ENCODE measurements around the gene PLA2G4E.

Gene PLA2G4E

DNA sequence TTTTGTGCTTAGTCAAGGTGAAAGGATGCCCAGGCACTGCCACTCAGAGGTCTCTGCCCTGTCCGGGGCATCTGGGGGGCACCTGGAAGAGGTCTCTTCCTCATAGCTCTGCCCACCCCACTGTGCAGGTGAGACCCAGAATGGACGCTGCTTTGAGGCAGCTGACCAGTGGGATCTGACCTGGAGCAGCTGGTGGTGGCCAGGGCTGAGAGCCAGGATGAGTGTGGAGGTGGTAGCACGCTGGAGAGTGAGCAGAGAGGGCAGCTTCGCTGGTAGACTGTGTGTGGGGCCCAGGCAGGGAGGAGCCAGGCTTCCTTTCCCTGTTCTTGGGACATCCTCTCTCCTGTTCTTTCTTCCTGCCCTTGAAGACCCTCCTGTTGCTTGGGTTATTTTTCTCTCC is 32.2 kb upstream of the PLA2G4E start:
- no peak for DNase-seq

DNA sequence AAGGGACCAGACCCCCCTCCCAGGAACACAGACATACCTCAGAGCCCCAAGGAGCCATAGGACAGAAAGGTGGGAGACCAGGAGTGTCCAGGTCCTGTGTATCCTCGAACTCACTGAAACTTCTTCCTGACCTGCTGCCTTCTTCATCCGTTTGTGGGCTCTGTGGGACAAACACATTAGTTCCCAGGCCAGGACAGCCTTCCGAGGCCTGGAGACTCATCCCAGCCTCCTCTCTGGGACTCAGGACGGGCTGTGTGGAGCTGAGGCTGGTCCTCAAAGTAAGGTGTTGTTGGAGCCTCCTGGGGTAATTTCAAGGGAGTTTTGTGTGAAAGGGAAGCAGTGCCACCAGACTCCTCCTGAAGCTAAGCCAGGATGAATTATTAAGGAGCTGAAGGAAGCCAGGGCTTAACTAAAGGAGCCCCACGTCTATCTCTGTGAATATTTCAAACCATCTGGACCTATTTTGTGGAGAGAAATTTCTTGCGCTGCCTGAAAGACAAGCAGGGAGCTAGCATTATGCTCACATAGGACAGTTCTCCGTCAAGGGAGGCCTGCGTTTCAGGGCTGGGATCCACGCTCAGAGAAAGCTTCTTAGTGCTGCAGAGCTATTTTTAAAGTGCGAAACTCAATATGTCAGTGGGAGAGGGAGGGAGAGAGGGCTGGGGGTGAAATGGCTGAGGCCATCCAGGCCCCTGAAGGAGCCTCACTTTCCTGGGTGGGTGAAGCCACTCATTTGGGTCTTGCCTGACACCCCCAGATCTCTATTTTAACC is 29.8 kb upstream of the PLA2G4E start:
- no peak for DNase-seq

DNA sequence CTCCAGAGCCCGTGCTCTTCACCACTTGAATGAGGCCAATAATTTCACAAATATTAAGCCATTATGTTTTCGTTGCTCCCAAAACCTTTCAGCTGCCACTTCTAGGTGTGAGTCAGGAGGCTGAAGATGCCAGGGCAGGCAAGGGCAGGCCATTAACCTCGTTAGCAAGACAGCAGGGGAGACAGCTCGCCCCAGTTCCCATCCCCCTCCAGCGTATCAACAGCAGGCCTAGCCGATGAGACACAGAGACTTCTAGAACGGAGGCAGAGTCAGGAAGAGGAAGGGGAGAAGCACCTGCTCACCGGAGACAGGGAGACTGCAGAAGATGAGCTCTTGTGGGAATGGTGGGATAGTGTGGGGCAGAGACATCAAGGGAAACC is 28.0 kb upstream of the PLA2G4E start:
- no peak for DNase-seq

DNA sequence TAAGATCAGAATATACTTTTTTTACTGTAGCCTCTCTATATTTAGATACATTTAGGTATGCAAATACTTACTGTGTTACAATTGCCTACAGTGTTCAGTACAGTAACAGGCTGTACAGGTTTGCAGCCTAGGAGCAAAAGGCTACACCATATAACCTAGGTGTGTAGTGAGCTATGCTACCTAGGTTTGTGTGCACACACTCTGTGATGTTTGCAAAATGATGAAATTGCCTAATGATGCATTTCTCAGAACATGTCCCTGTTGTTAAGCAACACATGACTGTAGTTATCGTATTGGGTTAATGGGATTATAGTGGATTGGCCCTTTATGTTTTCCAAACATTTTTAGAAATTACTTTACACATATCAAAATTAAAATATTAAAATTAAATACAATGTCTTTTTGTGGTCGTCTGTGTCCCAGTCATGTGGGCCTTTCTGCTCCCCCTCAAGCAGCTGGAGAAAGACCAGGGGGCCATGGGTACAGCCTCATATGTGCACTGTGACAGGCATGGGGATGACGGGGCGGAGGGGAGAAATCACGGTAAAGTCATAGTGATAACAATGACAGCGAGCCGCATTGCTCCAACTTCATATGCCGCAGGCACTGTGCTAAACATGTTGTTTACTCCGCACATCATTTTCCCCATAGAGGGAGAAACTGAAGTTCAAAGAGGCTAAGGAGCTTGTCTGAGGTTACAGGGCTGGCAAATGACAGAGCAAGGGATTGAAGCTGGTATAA is 27.4 kb upstream of the PLA2G4E start:
- DNase-seq, result no peak

DNA sequence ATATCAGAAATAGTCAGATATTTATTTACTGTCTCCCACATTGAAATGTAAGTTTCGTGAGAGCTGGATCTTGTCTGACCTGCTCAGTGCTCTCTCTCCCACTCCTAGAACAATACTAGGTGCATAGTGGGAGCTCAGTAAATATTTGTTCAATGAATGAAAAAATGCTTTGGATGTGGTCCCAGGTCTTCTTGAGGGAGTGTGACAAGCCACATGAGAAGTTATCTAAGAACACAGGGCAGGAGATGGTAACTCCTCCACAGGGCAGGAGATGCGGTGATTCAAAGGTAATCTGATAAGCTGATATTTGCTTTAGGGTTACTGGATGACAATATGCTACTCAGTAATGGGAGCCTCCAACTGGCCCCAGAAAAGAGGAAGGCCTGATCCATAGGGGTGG is 25.8 kb upstream of the PLA2G4E start:
- no peak for DNase-seq

DNA sequence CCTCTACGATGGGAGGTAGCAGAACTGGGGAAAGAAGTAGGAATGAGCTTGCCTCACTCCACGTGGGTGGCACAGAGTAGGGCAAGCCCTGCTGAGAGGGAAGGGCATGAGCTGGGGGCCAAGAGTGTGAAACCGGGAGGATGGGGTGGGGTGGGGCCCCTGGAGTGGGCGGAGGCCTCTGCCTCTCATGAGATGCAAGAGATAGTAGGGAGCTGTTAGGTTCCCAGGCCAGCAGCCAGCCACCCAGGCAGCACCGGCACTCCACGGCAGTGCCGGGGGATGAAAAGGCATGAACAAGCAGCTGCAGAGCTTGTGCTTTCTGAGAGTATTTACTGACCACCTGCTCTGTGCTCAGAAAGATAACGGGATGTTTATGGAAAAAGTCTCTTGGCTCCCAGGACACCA is 24.4 kb upstream of the PLA2G4E start:
- DNase-seq, result no peak

DNA sequence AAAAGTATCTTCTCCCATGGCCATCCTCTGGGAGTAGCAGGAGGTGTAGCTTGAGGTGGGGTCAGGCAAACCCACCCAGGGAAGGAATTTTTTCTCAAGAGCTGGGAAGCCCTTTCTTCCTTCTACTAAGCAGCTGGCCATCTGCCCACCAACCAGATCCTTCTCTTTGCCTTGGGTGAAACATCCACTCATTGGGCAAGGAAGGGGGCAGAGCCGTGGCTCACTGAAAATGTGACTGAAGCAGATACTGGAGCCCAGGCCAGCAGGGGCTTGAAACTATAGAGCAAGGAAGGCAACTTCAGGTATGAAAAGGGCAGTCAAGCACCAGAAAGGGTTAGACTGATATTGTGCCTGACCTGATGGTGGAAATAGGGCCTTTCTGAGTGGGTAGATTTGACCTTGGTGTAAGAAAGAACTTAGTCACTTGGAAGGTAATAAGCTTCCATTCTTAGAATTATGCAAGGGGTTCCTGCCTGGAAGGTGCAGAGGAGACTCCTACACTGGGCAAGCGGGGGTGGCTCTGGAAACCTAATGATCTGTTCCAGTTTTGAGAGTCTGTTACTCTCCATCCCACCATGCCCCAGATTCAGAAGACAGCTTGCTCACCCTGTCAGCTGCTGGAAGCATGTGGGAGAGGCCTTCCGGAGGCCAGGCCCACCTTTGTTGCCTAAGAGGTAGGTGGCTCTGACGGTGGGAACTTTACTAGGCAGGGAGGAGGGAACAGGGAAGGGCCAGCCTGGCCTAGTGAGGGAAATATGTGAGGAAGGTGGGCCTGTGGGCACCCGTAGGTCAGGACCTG is 22.0 kb upstream of the PLA2G4E start:
- no peak for DNase-seq

DNA sequence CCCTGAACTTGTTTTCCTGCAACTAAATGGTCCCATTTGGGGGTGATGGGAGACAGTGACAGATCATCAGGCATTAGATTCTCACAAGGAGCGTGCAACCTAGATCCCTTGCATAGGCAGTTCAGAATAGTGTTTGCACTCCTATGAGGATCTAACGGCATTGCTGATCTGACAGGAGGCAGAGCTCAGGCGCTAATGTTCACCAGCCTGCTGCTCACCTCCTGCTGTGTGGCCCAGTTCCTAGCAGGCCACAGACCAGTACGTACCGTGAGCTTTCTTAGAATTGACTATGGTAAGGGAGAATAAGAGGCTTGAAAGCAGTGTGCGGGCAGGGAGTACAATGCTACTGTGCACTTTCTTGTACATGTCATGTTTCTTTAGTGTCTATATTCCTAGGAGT is 17.6 kb upstream of the PLA2G4E start:
- no peak for DNase-seq

DNA sequence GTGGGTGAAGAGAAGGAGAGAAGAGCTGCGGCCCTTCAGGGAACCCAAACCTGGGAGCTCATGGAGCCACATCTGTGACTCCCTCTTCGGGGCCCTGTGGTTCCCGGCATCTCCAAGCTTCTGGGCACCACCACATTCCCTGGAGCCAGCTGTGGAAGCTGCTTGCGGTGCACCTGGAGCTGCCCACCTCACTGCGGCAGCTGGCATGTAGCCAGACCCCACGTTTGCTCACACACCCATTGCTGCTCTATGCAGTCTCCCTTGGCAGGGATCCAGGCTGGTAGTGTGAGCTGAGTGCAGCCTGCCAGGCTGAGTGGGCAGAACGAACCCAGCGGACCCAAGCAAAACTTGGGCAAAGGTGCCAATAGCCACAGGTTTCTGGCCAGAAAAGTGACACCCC is 16.8 kb upstream of the PLA2G4E start:
- no peak for DNase-seq

DNA sequence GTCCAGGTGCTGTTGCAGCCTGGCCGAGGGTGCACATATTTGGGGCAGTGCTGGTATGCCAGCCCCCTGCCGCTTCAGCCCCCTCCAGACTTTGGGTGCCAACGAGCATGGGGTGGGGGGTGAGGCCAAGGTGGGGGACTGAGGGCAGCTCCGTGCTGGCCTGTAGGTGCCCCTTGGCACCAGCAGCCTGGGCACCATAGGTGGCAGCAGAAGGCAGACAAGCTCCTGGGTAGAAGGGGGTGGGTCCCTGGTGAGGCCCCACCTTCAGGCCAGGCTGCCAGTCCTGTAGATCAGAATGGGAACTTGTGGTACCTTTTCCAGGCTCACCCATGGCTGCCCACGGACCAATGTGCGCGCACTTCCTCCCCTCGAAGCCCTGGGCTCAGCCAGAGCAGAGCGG is 16.1 kb upstream of the PLA2G4E start:
- DNase-seq, result no peak

DNA sequence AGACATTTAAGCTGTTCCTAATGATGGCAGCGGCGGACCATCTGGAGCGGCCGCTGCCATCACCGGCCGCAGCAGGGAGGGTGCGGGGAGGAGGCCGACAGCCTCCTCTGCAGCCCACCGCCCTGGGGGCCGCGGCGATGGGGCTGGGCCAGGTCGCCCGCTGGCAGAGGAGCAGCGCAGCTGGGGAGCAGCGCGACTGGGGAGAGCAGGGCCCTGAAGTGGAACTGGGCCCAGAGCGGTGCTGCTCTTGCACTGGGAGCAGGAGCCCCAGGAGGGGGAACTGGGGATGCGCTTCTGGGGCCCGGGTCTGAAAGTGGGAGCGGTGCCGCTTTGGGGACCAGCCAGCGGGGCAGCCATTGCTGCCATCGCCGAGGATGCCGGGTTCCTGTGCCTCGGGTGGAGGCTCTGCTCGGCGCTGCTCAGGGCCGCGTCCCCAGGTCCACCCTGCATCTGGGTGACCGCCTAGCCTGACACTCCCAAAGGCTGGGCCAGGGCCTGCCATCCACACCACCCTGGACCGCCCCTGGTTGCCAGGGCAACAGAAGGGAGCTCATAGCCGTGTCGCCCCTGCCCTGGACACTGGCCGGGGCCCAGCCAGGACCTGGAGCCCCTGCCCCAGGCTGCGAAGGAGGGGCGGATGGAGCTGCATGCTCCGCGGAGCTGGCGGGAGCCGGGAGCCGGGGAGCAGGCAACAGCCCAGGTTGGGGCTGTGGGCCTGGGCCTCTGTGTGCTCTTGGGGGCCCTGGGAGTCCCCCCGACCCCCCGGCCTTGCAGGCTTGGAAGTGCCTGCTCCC is 15.5 kb upstream of the PLA2G4E start:
- no peak for DNase-seq

DNA sequence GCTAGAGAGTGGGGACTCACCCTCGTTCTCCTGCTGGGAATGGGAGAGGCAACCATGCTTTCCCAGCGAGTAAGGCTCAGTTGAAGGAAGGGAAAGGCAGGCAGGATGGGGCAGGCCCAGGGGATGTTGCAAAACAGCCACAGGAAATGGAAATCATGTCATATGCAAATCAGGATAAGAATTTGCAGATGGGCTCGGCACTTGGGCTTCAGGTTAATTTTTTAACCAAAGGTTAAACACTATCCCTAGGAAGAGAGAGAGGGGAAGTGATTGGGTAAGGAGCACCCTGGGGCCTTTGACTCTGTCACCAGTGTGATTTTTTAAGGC is 14.6 kb upstream of the PLA2G4E start:
- DNase-seq, result peak; percentile 20

DNA sequence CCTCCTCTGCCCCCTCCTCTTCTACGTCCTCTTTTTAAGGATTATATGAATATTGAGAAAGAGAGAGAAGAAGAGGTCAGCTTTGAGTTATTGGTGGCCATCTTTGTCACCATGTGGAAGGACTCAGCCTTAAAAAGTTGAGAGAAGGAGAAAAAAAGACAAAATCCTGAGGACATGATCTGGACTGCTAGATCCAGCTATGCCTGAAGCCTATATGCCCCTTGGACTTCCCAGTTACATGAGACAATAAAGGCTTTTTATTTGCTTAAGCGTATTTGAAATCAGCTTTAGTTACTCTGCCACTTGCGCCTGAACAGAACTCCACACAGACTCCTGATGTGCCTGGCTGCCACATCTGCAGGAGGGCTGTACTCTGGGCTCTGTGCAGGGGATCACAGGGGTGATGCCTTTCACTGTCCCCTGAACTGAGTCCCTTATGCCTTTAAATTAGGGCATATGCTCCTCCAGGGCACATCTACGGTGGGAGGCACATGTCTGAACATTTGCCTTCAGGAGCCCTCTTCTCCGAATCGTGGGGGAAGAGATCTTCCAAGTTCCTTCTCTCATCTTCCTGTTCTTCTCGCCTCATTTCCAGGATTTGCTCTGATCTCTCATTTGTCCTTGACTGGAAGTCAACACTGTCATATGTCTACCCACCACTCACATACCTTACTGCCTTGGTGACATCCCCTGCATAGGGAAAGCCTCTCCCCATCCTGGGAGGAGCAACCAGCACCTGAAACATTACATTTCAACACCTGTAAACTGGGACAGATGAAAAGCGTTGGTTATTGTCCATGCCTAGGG is 14.0 kb upstream of the PLA2G4E start:
- no peak for DNase-seq

DNA sequence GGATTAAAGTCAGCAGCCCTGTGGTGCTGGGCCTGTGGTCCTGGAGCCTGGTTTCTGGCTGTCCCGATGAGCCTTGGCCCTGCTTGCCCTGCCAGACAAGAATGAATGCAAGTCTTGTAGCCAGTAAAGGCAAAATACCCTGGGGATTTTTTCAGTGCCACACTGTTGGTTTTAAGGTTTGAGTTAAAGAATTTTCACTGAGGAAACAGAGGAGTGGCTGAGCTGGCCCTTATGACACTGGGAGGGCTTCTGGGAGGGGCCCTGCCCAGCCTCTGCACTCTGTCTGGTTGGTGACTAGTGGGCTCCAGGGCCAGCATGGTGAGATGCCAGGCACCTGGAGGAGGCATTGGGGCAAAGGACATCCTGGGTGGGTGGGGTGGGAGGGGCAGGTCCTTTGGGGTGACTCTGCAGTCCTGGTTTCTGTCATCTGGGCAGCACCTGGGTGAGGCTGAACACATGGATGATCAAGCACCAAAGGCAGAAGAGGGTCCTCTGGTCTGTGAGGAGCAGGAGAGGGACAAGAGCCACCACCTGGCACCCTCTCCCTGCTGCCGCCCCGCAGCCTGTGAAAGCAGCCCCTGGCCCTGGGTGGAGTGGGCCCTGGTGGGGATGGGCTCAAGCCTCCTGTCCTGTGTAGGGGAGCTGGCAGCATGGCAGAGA is 12.5 kb upstream of the PLA2G4E start:
- no peak for DNase-seq

DNA sequence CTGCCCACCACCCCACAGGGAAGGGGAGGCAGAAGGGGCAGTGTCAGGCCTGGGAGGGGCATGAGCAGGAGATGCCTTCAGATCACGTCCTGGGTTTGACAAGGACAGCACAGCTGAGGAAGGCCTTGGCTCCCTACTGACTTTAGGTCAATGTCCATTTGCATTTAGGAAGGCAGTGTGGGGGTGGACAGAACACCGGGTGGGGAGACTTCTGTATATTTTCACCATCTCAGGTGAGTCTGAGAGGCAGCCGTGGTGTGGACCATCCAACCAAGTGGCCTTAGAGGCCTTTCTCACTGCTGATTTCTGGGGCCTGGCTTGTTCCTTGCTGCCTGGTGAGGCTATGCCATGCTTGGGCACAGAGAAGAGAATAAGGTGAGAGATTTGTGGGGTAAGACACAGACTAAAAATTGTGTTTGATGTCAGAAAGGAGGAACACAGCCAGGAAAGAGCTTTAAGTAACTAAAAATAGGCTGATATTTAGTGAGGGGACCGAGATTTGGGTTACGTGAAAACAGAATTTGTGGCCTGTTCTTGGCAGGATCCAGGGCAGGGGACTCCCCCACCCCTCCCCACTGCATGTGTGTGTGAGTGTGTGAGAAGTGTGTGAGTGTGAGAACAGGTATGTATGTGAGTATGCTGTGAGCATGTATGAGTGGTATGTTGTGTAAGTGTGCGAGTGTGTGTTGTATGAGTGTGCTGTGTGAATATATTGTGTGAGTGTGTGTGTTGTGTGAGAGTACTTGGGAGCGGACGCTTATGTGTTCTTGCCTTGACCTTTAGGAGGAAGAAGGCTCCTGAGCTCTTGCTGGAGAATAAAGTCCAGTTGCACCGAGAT is 11.8 kb upstream of the PLA2G4E start:
- DNase-seq, result no peak

DNA sequence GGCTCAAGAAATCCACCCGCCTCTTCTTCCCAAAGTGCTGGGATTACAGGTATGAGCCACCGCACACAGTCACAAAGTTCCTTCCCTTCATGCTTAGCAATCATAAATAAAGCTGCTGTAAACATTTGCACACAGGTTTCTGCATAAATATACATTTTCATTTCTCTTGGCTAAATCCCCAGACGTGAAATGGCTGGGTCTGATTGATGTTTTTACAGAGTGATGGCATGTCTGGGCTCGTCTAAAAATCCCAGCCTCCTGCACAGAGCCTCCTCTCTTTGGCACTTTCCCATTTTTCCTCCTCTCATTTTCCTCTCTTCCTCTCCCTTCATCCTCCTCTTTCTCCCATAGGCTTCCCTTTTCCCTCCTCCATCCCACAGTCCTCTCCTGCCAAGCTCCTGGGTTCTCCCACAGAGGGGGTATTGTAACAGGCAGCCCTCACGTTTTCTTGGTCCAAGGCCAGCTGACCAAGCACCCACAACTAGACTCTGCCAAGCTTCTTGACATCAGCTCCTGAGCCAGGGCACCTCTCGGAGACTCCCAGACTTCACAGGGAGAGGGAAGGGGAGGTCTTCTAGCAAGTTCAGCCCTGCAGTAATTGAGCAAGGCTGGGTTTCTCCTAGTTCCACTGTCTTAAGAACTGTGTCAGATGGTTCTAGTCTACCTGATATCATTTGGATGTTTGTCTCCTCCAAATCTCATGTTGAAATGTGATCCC is 10.5 kb upstream of the PLA2G4E start:
- DNase-seq, result no peak

DNA sequence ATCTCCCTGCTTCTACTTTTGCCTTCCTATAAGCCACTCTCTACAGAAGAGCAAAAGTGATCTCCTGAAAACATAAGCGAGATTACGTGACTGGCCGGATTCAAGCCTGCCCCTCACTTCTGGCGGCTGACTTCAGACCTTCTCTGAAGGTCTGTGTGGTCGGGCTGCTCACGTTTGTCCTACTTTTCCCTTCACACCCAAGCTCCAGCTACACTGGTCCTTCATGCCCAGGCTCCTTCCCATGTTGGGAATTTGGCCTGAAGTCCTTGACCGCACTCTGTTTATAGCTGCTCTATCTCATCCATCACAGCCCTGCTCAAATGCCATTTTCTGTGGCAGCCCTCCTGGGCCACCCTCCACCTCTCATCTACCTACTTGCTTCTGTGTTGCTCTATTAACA is 6.7 kb upstream of the PLA2G4E start:
- DNase-seq, result no peak

DNA sequence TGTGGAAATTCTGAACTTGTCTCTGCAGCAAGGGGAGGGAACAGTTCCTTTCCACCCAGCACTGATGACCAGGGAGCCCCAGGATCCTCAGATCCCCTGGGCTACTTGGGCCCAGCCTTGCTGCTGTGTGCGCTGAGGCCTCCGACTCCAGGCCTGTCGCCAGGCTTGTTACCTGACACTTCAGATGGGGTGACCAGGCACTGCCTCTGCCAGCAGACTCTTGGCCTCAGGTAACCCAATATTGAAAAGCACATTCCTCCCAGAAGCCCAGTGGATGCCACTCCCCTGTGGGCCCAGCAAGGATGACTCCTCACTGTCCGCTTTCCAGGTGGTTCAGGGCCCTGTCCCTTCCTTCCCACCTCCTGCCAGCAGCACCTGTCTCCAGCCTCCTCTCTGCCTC is 3.5 kb upstream of the PLA2G4E start:
- DNase-seq, result no peak

DNA sequence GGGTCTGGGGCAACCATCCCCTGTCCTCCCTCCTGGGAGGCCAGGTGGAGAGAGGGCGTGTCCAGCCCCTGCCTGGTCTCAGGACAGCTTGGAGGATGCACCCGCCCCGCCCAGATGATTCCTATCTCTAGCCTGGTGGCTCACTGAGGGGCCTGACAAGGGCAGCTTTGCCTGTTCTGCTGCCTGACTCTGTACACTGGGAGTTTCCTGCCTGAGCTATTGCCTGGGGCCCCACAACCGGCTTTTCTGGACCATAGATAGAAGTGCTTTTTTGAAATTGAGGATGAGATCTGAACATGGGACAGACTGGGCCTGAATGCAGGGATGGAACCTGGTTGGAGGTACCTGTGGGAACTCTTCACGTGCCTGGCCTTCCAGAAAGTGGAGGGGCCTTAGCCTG is 751 bp upstream of the PLA2G4E start:
- DNase-seq, result no peak
